ENCODE data around the gene ILDR2. TPM values are rescaled to one million over a fixed set of nuclear protein-coding genes. Genes with fewer than 3 reads are reported as not detected.

The ILDR2 gene
- total and polyA plus RNA-seq, 10 of the 15 experiments (the other 5 are each of a cell fraction or from before 2014, with no cell fraction given): 0.05 to 5.3 (median 1.9) TPM

GRCh38 chr1:166870584-166870983 lies 104.8 kb downstream of the ILDR2 start:
- H3K9ac ChIP-seq (ENCODE audit: control insufficient read depth, insufficient read depth, low read length): peak overlapping the region; percentile 13; the same call in 1 of the 2 replicates
- H3K27ac ChIP-seq (ENCODE audit: control insufficient read depth, insufficient read depth): 0 out of 2 replicates have a peak overlapping the region, but pooled peaks have one; percentile 28
- ChIA-PET POLR2A (interaction anchor here (1.0 kb wide), 1 partner anchor 32 kb away, joined by 3 read pairs; the partner anchor contains the start of gene POGK), CTCF (interaction anchor here (1.1 to 1.5 kb wide), 3 partner anchors 12 to 188 kb away, joined by 3 to 5 read pairs (median 4); no protein-coding TSS in a partner anchor), RAD21 (ENCODE audit: unreplicated experiment) (interaction anchor here (0.9 kb wide), 1 partner anchor 32 kb away, joined by 3 read pairs; the partner anchor contains the start of gene POGK), SMC1A (ENCODE audit: uncharacterized antibody, unreplicated experiment) (interaction anchor here (1.6 kb wide), 1 partner anchor 32 kb away, joined by 4 read pairs; the partner anchor contains the start of gene POGK)
- peaks cover 13% of the 10 kb centered on the region for H3K4me1 ChIP-seq (ENCODE audit: control insufficient read depth, insufficient read depth, low read length)
- ATAC-seq: peak; percentile 15; the same call in 1 of the 3 replicates
- H4K20me1 ChIP-seq (ENCODE audit: control insufficient read depth, insufficient read depth): no peaks in the 10 kb centered on the region
- no peaks in the 10 kb centered on the region for H3K9me3 ChIP-seq (replicated peaks; ENCODE audit: control insufficient read depth, insufficient read depth, low read length)
- peaks cover 53% of the 10 kb centered on the region for H3K79me2 ChIP-seq (ENCODE audit: control insufficient read depth, insufficient read depth, low read length)
- H3K36me3 ChIP-seq (ENCODE audit: control insufficient read depth in 2 of 2, insufficient read depth in 2 of 2, low read length in 1 of 2): peaks cover 3 to 5% of the 10 kb centered on the region in 2 experiments; a peak in 3 of 4 replicates
- no peak overlapping the region for H2AFZ ChIP-seq (ENCODE audit: control insufficient read depth, low read depth, low read length)
- no peak for FAIRE-seq
- in situ Hi-C loops (cut with MboI) (no loop called here), intact Hi-C loops (cut with micrococcal nuclease; ENCODE audit: unreplicated experiment) (no loop called here)
- no peak overlapping the region for H3K4me3 ChIP-seq
- no peak overlapping the region for H3K4me2 ChIP-seq (ENCODE audit: control insufficient read depth, insufficient read depth)
- no peak for DNase-seq (ENCODE audit: low read depth, low spot score)
- no peaks in the 10 kb centered on the region for H3K27me3 ChIP-seq (replicated peaks in 1 of 2; ENCODE audit: control insufficient read depth in 2 of 2, insufficient read depth in 2 of 2, low read length in 1 of 2)
- no peak for TF ChIP-seq LARP7 (IDR thresholded peaks at IDR 0.05)
- TF ChIP-seq MYC (IDR thresholded peaks at IDR 0.05; ENCODE audit: insufficient read depth, insufficient read length, insufficient replicate concordance, low read length, severe bottlenecking): no peak
- no peak for TF ChIP-seq CHD4 (IDR thresholded peaks at IDR 0.05)
- no peak for TF ChIP-seq ZNF687 (IDR thresholded peaks at IDR 0.05)
- WGBS (ENCODE audit: insufficient coverage, insufficient replicate concordance, low lambda C conversion rate, missing lambda C conversion rate): 100% methylated on average over 4 of the region's 4 CpGs
- BruUV-seq (replicated peaks): no TSS peak
